NK-92 treated with Interleukin-12 subunit alpha and Interleukin-12 subunit beta, amount 100 ng/mL, for 24 hours (cell line): ENCODE results near the gene SLC25A10.
"Not testable (repeated sequence)": the region's sequence is repeated elsewhere in the genome, so short reads cannot be mapped to it uniquely, and the experiment has no call there.

ENCODE experiments used
- DNase-seq: peaks from one replicate; lab custom pipeline; 2025; lab: John Stamatoyannopoulos, UW

Gene SLC25A10, protein sequence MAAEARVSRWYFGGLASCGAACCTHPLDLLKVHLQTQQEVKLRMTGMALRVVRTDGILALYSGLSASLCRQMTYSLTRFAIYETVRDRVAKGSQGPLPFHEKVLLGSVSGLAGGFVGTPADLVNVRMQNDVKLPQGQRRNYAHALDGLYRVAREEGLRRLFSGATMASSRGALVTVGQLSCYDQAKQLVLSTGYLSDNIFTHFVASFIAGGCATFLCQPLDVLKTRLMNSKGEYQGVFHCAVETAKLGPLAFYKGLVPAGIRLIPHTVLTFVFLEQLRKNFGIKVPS

GRCh38 chr17:81711814-81712467 lies at the start of gene SLC25A10:
TSS of gene SLC25A10 (plus strand) at chr17:81712284. CDS start at chr17:81712427, 143 bp downstream.
- peak; percentile 66 for DNase-seq

DNA sequence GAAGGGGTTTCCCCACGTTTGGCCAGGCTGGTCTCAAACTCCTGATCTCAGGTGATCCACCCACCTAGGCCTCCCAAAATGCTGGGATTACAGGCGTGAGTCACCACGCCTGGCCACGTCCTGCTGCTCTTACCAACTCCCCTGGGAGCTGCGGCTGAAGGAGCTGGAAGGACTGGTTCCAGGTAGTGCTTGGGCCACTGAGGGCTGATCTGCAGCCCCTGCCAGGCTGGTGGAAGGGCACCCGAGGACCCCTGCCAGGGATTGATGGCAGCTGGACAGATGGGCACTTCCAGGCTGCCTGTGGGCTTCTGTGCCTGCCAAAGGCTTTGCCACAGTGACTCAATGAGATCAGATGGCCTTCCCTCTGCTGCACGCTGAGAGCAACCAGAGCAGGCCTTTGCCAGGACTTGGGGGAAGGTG lies 48.0 kb upstream of the SLC25A10 start:
- no peak for DNase-seq

GRCh38 chr17:81665205-81666091 lies 46.6 kb upstream of the SLC25A10 start:
- DNase-seq: peak; percentile 48

GRCh38 chr17:81666092-81666341 lies 46.1 kb upstream of the SLC25A10 start:
- no peak for DNase-seq

GRCh38 chr17:81666342-81667191 lies 45.5 kb upstream of the SLC25A10 start, which contains the start of the genes CCDC137 and OXLD1:
TSS of gene CCDC137 (plus strand) at chr17:81666737. CDS start at chr17:81666767, 30 bp downstream.
TSS of gene OXLD1 (minus strand) at chr17:81666605. CDS start at chr17:81666577, 28 bp downstream.
- peak; percentile 92 for DNase-seq

DNA sequence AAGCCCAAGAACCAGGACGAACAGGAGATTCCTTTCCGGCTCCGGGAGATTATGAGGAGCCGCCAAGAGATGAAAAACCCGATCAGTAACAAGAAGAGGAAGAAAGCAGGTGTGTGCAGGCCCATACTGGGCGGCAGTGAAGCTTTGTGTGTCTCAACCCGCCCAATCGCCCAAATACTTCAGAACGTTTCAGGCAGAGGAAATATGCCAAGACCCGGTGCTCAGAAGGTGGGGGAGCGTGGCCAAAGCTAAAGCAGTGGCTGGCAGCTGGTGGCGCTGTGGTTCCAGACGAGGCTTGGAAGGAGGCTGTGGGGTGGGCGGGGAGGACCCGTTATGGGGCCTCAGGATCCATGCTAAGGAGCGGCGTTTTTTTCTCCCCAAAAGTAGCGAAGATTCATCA lies 44.3 kb upstream of the SLC25A10 start:
- DNase-seq: no peak

GRCh38 chr17:81672504-81672903 lies 39.6 kb upstream of the SLC25A10 start:
- DNase-seq: no peak

- DNase-seq: no peak
Measured at GRCh38 chr17:81672954-81673353, 39.1 kb upstream of the SLC25A10 start.

DNA sequence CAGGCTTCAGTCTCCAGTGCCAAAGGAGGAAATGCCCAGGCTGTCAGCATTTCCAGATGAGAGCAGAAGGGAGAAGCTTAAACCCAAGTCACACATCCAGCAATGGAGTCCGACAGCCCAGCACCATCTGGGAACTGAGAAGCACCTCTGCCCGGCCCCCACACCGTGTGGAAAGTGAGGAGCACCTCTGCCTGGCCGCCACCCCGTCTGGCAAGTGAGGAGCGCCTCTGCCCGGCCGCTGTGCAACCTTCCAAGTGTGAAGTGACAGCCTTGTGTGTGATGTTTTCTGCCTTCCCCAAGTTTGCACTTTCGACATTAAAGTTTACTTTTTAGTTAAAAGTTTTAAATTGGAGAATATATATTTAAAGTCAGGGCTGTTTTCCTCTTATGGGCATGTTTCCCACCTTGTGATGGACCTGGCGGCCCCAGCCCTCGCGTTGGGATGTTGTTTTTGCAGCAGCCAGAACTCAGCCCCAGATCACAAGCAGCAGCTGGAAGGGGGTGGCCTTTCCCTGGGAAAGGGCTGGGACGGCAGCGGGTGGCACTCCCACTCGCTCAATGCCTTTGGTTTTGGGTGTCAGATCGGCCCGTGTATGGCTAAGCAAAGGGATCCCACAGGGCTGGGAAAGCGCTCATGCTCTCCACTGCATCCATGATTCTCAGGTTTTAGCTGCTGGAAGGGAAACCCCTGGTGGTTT lies 38.4 kb upstream of the SLC25A10 start:
- DNase-seq: no peak

DNA sequence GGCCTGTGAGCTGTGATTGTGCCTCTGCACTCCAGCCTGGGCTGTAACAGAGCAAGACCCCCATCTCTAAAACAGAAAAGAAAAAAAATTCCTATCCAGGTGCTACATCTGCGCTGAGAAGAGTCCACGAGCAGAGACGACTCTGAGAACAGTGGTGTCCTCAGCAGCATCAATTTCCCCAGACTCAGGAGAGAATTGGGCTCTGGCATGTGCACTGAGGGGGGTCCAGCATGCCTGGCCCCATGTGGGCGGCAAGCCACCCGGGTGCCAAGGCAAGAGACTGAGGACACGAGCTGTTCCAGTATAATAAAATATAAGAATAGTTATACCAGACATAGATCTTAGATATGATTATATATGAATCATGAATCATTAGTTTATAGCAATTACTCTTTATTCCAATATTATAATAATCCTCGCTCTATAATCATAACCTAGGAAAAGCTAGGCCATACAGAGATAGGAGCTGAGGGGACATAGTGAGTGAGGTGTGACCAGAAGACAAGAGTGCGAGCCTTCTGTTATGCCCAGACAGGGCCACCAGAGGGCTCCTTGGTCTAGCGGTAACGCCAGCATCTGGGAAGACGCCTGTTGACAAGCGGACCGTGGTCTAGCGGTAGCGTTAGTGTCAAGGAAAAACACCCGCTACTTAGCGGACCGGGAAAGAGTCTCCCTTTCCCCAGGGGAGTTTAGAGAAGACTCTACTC lies 36.4 kb upstream of the SLC25A10 start:
- not testable (repeated sequence) for DNase-seq

DNA sequence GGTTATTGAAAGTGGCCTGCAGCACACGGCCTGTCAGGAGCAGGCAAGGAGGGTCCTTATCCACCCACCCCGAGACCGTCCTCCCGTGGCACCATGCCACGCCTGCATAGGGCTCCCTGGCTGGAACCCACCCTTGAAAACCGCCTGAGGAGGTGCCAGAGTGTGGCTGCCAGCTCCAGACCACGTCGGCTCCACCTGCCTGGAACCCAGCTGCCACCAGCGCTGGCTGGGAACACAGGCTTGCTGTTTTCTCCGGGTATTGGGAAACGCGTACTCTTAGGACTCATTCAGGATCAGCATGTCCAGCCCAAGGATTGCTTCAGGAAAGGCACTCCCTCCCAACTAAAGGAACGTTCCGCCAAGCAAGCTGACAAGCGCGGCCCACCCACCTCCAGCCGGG lies 35.2 kb upstream of the SLC25A10 start:
- no peak for DNase-seq

DNA sequence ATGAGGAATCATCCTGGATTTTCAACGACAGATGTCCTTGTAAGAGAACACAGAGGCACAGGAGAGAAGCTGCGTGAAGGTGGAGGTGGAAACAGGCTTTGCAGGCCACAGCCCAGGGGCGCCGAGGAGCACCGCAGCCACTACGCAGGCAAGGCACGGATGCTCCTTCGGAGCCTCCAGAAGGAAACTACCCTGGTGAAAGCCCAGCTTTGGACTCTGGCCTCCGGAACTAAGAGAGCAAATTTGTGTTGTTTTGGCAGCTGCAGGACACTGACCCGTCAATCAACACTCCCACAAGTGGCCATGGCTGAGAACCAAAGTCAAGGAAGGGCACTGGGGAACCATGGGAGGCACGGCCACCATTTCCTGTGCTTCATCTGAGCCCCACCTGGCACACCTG lies 31.9 kb upstream of the SLC25A10 start:
- no peak for DNase-seq

DNA sequence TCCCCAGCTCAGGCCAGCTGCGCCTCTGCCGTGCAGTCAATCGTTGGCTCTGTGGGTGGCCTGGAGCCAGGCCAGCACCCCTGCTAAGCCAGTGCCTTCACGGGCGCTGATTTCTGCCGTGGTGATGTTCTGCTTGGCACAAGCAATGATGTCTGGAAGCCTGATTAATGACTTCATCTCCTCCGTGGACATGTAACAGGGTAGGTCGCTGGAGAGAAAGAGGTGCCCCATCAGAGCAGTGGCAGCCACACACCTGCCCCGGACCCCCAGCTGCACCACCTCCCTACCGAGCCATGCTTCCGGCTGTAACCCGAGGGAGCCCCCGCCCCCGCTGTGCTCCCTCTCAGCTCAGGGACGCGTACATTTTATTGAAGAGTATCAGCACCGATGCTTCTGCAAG lies 30.4 kb upstream of the SLC25A10 start:
- no peak for DNase-seq

DNA sequence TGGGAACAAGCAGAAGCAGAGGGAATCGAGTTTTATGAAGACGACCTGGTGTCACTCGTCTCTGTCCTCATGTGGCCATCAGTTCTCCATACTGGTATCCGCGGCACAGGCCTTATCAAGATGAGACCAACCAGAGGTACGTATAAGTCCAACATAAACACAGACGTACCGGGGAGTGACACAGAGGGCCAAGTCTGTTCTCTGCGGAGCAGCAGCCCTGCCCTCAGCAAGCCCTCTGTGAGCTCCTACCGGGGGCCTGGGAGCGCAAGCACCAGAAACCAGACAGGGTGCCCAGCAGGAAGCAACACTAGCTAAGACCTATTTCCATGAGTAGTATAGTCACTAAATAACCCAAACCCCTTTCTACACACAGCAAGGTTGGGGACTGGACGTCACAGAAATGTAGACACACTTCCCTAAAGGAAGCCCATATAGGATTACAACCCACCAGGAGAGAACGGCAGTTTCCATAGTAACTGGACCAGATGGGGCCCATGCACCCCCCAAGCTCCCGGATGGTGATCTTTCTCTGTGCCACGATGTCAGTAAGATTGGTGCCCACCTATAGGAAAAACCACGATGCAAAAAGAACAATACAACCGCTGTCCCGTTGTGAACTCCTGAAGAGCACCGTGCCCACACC lies 29.4 kb upstream of the SLC25A10 start:
- no peak for DNase-seq

DNA sequence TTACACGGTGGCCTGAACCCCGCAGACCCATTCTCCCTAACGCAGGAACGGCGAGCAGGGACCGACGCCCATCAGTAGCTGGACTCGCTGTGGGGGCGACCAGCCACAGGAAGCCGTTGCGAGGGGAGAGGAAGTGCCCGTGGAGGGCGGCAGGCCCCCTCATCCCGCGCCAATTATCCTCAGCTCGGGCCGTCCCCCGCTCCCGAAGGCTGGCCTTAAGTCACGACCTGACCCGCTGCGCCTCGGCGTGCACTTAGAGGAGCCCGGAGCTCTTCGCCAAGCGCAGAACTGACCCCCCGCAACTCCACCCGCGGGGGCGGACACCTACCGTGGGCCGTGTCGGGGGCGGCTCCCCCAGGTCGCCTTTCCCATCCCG lies 28.9 kb upstream of the SLC25A10 start:
- DNase-seq: no peak

- peak; percentile 95 for DNase-seq
Measured at GRCh38 chr17:81683584-81684441, 28.3 kb upstream of the SLC25A10 start, which contains the start of the genes ARL16 and HGS. TSS of gene ARL16 (minus strand) at chr17:81683797. CDS start at chr17:81683753, 44 bp downstream. TSS of gene HGS (plus strand) at chr17:81684011. CDS start at chr17:81684067, 56 bp downstream.

DNA sequence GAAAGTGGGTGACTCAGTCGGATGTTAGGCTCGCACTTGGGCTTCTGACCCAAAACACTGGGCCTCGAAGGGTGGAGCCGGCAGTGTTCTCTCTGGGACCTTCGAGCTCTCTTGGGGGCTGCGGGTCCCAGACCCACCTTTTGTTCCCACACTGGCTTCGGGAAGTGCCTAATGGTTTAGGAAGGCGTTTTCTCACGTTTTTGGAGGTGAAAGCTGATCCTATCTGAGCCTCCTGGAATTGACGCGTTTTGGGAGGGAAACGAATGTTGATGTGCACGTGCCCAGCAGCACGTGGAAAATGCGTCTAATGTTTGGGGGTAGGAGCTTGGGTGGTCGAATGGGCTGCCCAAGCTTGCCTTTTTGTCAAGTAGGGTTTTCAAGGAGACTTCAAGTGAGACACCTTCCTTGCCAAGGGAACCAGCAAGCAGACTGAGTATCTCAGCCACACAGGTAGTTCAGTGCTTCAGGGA lies 27.6 kb upstream of the SLC25A10 start:
- no peak for DNase-seq

GRCh38 chr17:81685108-81685507 lies 27.0 kb upstream of the SLC25A10 start:
- no peak for DNase-seq

DNA sequence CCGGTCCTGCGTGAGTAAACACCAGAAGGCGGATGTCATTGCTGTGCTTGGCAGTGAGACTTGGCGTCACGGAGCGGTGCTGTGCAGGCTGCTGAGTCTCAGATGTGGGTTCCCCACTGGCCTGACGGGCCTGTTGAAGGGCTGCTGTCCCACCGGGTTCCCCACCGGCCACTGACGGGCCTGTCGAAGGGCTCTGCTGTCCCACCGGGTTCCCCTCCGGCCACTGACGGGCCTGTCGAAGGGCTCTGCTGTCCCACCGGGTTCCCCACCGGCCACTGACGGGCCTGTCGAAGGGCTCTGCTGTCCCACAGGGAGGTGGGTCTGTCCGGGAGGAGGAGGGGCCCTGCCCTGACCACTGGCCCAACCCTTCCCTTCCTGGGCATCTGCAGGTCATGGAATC lies 25.5 kb upstream of the SLC25A10 start:
- DNase-seq: no peak
